Natural killer cell (primary cell): ENCODE measurements around the gene CYP1B1. TPM values are rescaled to one million over a fixed set of nuclear protein-coding genes. Genes with fewer than 3 reads are reported as not detected.

Experiments used
- ATAC-seq, 3 donors: fragments of 150-1000 bp in 2 of 3; fragments of 200-7000 bp in 1 of 3; cut with Tn5 transposase; 1 replicate in 1 of 3; 2 replicates in 2 of 3; pipeline ENCODE4 v1.10.0; 2021; ENCODE audit warnings: mild to moderate bottlenecking in 2 of 3, moderate library complexity in 2 of 3
- DNase-seq, 2 donors: peaks; one replicate each; pipeline versions ENCODE4 v3.0.0 to v3.0.0-alpha.2; 2013 to 2021; ENCODE audit warnings: mixed read lengths in 1 of 2
- H3K27ac ChIP-seq: one replicate; pipeline ENCODE4 v1.5.1; 2013; ENCODE audit warnings: mild to moderate bottlenecking, low read length
- H3K27me3 ChIP-seq: one replicate; pipeline ENCODE4 v1.6.1; 2013; ENCODE audit warnings: low read length; ENCODE audit not compliant: control insufficient read depth, insufficient read depth
- H3K36me3 ChIP-seq: one replicate; pipeline ENCODE4 v1.6.1; 2013; ENCODE audit warnings: low read length; ENCODE audit not compliant: control insufficient read depth, insufficient read depth
- H3K4me1 ChIP-seq: one replicate; pipeline ENCODE4 v1.6.1; 2013; ENCODE audit warnings: low read length; ENCODE audit not compliant: control insufficient read depth, insufficient read depth
- H3K4me3 ChIP-seq: one replicate; pipeline ENCODE4 v1.5.1; 2013; ENCODE audit warnings: low read length
- H3K9me3 ChIP-seq: one replicate; pipeline ENCODE4 v1.6.1; 2013; ENCODE audit warnings: low read length; ENCODE audit not compliant: control insufficient read depth, insufficient read depth
- H3K27ac Mint-ChIP-seq, 2 donors: one replicate each; pipeline ENCODE4 v1.8.0; 2022; ENCODE audit warnings: mild to moderate bottlenecking in 2 of 2, mixed read lengths in 2 of 2, moderate library complexity in 1 of 2
- H3K27me3 Mint-ChIP-seq, 2 donors: one replicate each; pipeline ENCODE4 v1.8.0; 2022; ENCODE audit warnings: low read depth in 2 of 2, mixed read lengths in 2 of 2
- H3K36me3 Mint-ChIP-seq: one replicate; pipeline ENCODE4 v1.8.0; 2022; ENCODE audit warnings: mixed read lengths
- H3K4me1 Mint-ChIP-seq, 2 donors: one replicate each; pipeline ENCODE4 v1.8.0; 2022; ENCODE audit warnings: mixed read lengths in 2 of 2
- H3K4me3 Mint-ChIP-seq: one replicate; pipeline ENCODE4 v1.8.0; 2022; ENCODE audit warnings: mild to moderate bottlenecking, moderate library complexity, mixed read lengths
- H3K9me3 Mint-ChIP-seq, 2 donors: one replicate each; pipeline ENCODE4 v1.8.0; 2022; ENCODE audit warnings: mixed read lengths in 2 of 2
- CTCF ChIP-seq: fragments of 200-600 bp; IDR thresholded peaks from one replicate; pipeline ENCODE4 v1.8.0; 2022; ENCODE audit warnings: antibody characterized with exemption
- WGBS: methylation state at CpG from one replicate; pipeline ENCODE4 v1.1.7; 2013; ENCODE audit warnings: missing lambda C conversion rate; ENCODE audit not compliant: insufficient coverage; 5-methylcytosine and 5-hydroxymethylcytosine counted together
- intact Hi-C: fragments of 100-400 bp; cut with micrococcal nuclease; formaldehyde crosslinking; loops from one replicate; pipeline ENCODE4 v1.14.2; 2022
- total RNA-seq, 4 donors: library from RNA; stranded (reverse); fragments of 120-200 nt in 1 of 4; gene quantifications; one replicate each; pipeline versions ENCODE4 v1.2.3 to v1.2.4, GENCODE V29; 2013 to 2022

The CYP1B1 gene
- total RNA-seq, 3 donors from 2014 or later (not counting 1 experiment from before 2014, with no cell fraction given): 1.4 to 5.0 TPM; not detected in 1

- intact Hi-C loops: no loop called here
Observed at GRCh38 chr2:38064801-38065501, 11.0 kb downstream of the CYP1B1 start.

GRCh38 chr2:38060236-38061018, 15.5 kb downstream of the CYP1B1 start:
- H3K27me3 ChIP-seq: peaks cover 2% of the 10 kb centered on the region
- DNase-seq: no peak
- H3K27ac ChIP-seq: no peak overlapping the region
- intact Hi-C loops: no loop called here
- no peaks in the 10 kb centered on the region for H3K4me1 Mint-ChIP-seq
- H3K36me3 ChIP-seq: no peaks in the 10 kb centered on the region
- H3K4me3 Mint-ChIP-seq: no peak overlapping the region
- no peak overlapping the region for H3K27ac Mint-ChIP-seq
- H3K9me3 Mint-ChIP-seq: no peaks in the 10 kb centered on the region
- no peak overlapping the region for H3K4me3 ChIP-seq
- no peaks in the 10 kb centered on the region for H3K36me3 Mint-ChIP-seq
- H3K27me3 Mint-ChIP-seq: peaks cover 3 to 35% of the 10 kb centered on the region in 2 donors
- no peaks in the 10 kb centered on the region for H3K4me1 ChIP-seq
- no peak for ATAC-seq
- no peak for TF ChIP-seq CTCF
- WGBS: 88% methylated on average over 4 of the region's 5 CpGs
- H3K9me3 ChIP-seq: no peaks in the 10 kb centered on the region

More at GRCh38 chr2:38064801-38065501, 11.0 kb downstream of the CYP1B1 start:
- WGBS: 95% methylated on average over 4 of the region's 5 CpGs
- H3K27ac ChIP-seq: no peak overlapping the region
- H3K4me1 ChIP-seq: no peaks in the 10 kb centered on the region
- TF ChIP-seq CTCF: no peak
- no peaks in the 10 kb centered on the region for H3K4me1 Mint-ChIP-seq
- H3K36me3 ChIP-seq: no peaks in the 10 kb centered on the region
- no peaks in the 10 kb centered on the region for H3K36me3 Mint-ChIP-seq
- H3K27ac Mint-ChIP-seq: no peak overlapping the region
- peaks cover 0 to 22% of the 10 kb centered on the region in 2 donors for H3K27me3 Mint-ChIP-seq
- H3K27me3 ChIP-seq: peaks cover 2% of the 10 kb centered on the region
- ATAC-seq (no peak), DNase-seq (no peak)
- no peaks in the 10 kb centered on the region for H3K9me3 Mint-ChIP-seq
- no peak overlapping the region for H3K4me3 Mint-ChIP-seq
- H3K9me3 ChIP-seq: no peaks in the 10 kb centered on the region
- no peak overlapping the region for H3K4me3 ChIP-seq

GRCh38 chr2:38057651-38058410, 18.1 kb downstream of the CYP1B1 start:
- DNase-seq: no peak
- ATAC-seq: no peak
- Histone ChIP-seq H3K9me3 (no peaks in the 10 kb centered on the region), H3K36me3 (no peaks in the 10 kb centered on the region), H3K4me1 (no peaks in the 10 kb centered on the region), H3K27me3 (peaks cover 3% of the 10 kb centered on the region), H3K27ac (no peak overlapping the region), H3K4me3 (no peak overlapping the region)
- H3K27me3 Mint-ChIP-seq: peaks cover 3 to 34% of the 10 kb centered on the region in 2 donors
- H3K4me3 Mint-ChIP-seq: no peak overlapping the region
- no peaks in the 10 kb centered on the region for H3K9me3 Mint-ChIP-seq
- intact Hi-C loops: no loop called here
- no peak for TF ChIP-seq CTCF
- no peak overlapping the region for H3K27ac Mint-ChIP-seq
- H3K4me1 Mint-ChIP-seq: no peaks in the 10 kb centered on the region
- 35% methylated on average over 3 of the region's 3 CpGs for WGBS
- H3K36me3 Mint-ChIP-seq: no peaks in the 10 kb centered on the region
